AG20443 (cell line): ENCODE results near the gene EPHA7.

Experiments
- DNase-seq: peaks from one replicate; pipeline ENCODE4 v3.0.0; 2012; ENCODE audit warnings: low spot score, mixed read lengths

The EPHA7 gene

DNA sequence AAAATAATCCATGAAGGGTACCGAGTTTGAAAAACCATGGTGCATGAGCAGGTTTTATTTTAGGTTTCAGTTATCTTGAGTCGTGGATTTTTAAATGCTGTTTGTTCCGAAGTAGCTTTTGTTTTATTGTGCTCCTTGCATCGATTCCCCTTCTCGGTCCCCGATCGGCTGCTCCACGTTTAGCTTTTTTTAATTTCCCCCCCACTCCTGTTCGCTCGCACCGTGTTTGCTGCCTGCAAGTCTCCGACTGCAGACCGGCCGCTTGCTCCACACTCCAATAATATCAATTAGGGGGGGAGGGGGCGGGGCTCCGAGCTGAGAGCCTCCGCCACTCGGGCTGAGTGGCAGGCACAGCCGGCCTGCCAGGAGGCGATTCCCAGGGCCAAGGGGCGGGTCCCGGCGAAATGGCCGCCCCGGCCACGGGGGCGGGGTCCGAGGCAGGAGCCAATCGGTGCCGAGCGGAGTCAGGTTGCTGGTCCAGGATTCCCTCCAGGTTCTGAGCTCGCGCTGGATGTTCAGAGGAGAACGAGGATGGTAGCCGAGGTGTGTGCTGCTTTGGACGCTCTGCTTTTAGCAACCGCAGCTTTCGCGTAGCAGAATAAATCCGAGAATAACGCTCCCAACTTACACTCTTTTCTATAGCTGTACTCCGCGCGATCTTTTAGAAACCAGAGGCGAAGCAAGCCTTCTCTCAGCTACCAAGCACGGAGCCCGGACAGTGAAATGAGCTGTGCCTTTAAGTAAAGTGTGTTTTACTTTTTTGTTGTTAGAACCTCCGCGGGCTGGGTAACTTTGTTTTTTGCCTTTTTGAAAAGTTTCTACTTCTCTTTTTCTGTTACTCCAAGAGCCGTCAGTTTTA is at the start of gene EPHA7:
Gene EPHA7, minus strand, starts transcription at position 256 of the 859 bp plus-strand sequence. Its CDS starts 218 bp downstream, at position 38.
- DNase-seq = peak; percentile 94

- no peak for DNase-seq
Observed at GRCh38 chr6:93468291-93468690, 48.9 kb upstream of the EPHA7 start.

- no peak for DNase-seq
Observed at GRCh38 chr6:93454533-93454932, 35.2 kb upstream of the EPHA7 start.

DNA sequence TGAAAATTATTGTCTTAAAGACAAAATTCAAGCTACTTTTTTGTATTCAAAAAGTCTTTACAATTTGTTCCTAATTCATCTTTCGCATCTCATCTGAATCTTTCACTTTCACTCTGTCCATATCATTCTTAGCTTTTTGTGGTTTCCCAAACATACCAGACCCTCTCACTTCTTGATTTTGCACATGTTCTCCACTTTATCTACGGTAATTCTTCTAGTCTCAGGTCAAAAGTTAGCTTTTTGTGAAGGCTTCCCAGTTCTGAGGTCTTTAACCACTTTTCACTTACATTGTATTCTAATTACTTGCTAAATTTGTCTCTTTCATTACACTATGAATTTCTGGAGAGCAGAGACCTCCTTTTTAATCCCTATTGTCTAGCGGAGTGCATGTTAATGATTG is 34.6 kb upstream of the EPHA7 start:
- DNase-seq = no peak

DNA sequence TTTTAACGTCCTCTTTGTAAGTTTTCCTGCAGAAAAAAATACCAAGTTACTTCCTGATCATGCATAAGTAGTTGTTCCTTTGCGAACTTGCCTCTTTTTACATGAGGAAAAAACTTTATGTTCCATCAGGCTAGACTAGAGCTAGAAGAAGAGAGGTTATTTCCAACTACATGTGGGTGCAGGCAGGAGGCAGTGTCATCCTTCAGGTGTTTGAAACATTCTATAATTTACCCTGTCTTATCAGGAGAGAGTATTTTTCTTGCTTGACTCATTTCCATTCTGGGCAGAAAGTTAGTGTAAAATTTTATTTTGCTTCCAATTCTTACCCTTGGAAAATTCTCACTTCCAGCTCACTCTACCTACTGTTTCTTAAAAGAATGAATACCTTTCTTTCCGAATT is 28.5 kb upstream of the EPHA7 start:
- no peak for DNase-seq

- DNase-seq = no peak
Observed at GRCh38 chr6:93437491-93437890, 18.1 kb upstream of the EPHA7 start.

DNA sequence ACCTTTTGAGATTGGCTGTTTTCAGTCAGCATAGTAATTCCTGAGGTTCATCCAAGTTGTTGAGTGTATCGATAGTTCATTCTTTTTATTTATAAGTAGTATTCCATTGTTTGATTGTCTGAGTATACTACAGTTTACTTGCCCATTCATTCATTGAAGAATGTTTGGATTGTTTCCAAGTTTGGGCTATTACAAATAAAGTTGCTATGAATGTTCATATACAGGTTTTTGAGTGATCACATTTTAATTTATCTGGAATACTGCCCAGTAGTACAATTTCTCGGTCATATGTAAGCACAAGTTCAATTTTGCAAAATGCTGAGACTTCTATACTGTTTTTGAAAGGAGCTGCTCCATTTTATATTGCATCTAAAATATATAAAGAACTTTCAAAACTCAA is 14.2 kb upstream of the EPHA7 start:
- DNase-seq = no peak

DNA sequence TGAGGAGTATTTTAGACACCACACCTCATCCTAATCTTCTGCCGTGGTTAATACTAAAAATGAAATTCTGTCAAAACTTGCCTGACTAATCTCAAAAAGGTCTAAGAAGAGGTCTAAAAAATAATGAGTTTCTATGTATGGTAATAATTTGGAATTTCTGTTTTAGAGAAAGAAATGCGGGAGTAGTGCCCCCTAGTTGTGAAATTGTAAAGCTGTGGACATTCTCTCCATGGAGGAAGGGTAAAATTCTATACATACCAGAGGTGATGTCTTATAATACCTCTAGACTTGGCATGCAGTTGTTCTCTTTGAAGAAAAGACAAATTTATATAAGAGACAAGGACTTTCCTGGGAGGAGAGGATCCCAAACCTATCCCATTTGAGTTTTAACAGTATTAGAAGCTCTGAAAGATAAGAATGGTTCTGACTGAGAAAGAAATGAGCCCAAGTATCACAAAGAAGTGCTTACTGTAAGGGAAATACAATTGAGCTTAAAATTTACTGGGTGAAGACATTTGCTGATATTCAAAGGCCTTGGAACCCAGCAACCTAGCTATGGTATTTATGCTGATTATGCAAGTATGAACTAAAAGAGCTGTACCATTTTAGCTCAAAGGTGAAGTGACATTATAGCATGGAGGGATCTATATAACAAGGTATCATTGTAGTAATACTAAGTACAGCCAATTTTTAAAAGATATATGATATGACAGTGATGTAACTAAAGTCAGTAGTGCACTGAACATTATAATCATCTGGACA is 5.1 kb upstream of the EPHA7 start:
- no peak for DNase-seq

GRCh38 chr6:93423542-93423941 is 4.2 kb upstream of the EPHA7 start:
- no peak for DNase-seq

- no peak for DNase-seq
Observed at GRCh38 chr6:93420163-93420795, 920 bp upstream of the EPHA7 start.

- peak; percentile 25 for DNase-seq
Observed at GRCh38 chr6:93418408-93419303, 703 bp downstream of the EPHA7 start.

DNA sequence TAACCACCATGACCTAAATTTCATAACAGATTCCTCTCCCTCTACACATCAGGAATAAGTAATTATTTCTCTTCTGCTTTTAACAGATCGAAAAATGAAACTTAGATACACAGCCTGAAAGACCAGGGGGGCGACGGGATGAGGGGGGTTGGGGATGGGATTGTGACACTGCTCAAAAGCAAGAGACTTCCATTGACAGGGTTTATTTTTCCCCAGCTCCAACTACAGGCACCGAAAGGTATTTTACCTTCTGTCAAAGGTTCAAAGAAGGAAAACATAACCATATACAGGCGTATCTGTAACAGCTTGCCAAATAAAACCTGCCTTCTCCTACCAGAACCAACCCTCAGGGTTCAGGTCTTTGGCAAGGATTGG is 1.3 kb downstream of the EPHA7 start:
- no peak for DNase-seq

DNA sequence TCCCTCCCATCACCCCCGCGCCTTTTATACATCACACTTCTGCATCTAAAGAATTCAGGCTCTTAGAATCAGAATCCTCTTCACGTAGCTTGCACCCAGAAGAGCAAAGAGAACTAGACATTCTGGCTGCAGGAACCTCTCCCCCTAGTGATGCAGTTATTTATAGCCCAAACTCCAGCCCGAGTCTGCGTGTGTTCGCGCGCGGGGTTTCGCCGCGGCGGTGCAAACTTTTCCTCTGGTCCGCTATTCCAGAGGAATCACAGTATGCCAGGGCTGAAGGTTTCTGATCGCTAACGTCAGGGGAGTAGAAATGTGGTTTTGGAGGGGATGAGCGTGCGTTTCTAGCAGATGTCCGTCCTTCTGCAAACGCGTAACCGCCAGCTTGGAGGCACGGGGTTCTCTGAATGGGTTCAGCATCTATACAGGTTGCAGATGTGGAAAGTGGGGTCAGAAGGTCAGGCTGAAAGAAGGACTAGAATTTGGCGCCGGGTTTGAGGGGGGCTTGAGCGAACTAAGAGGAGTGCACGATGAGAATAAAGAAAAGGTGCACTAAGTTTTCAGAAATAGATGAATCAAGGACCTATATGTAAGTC is 1.8 kb downstream of the EPHA7 start:
- peak; percentile 24 for DNase-seq

DNA sequence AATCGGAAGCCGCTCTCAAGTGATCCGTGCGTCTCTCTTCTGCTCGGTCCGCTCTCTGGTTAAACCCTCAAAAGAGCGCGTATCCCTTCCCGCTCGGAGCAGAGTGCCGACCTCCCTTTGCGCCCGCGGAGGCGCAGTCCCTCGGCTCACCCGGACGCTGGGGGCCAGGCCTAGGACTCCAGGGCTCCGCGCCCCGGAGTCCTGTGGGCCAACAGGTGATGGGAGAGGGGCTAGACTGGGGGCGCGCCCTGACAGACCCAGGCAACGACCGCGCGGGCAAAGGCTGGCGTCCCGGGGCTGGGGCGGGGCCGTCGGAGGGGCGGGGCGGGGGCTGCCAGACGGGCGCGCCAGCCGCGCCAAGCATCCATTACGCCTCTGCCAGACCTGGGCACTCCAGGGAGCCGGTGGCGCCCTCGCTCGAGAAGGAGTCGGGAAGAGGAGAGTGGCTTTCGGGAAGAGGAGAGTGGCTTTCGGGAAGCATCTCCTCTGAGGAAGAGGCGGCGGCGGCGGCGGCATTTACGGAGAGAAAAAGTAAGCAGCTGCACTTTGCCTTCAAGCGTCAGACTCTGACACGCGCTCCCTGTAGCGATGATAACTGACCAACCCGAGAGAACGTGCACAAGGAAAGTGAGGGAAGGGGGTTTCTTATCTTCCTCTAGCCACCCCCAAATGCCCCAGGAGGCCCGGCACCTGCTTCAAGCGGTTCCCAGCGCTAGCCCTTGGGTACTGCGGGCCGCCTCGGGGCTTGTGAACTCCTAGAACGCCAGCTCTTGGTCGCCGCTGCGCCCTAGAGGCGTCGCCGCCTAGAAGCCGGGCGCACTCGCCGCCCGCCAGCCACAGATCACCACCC is 2.6 kb downstream of the EPHA7 start:
- DNase-seq = peak; percentile 19

DNA sequence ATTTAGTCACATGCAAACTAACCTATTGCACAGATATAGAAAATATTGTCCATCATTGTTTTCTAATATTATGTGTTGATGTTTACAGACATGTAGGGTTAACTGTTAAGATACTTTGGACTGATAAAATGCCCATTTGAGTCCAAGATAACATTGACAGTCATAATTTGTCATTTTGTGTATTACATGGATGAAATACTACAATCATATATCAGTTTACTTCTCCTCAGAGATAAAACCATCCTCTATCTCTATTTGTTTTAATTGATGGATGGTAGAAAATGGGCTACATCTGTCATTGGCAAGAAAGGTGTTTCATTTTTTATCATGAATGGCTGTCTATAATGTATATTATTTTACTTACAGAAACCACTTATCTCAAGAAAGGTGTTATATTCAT is 6.2 kb downstream of the EPHA7 start:
- DNase-seq = no peak

DNA sequence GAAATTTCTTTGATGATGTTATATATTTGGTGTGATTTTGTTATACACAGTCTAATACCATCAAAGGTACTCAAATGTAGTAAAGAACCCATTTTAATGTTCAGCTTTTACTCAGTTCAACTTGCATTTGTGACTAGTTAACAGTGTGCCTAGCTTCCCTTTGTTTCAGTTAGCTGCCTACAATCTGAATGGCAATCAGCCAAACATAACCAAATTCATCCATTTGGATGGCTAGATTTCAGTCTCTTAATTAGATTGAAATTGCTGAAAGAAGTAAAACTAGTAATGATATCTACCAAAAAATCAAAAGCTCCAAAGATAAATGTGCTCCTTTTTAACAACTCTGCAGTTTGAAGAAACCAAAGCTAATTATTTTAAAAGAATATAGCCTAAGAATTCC is 6.9 kb downstream of the EPHA7 start:
- no peak for DNase-seq

DNA sequence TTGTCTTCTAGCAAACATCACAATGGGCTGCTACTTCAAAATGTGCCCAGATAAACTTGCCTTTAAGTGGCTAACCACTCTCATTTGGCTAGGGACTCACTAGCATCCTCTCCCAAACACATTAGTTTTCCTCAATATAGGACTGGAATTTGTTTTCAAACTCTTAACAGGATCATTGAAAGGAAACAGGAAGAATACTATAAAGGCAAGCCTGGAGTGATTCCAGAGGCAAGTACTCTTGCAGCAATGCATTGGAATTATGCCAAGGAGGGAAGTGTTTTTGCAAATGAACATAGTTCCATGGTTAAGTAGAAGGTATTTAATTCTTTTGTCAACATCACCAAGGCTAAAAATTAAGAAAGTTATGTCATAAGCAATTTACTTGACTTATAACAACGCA is 12.2 kb downstream of the EPHA7 start:
- DNase-seq = no peak

GRCh38 chr6:93403390-93403789 is 16.0 kb downstream of the EPHA7 start:
- DNase-seq = no peak

- DNase-seq = no peak
Observed at GRCh38 chr6:93398723-93399122, 20.6 kb downstream of the EPHA7 start.

DNA sequence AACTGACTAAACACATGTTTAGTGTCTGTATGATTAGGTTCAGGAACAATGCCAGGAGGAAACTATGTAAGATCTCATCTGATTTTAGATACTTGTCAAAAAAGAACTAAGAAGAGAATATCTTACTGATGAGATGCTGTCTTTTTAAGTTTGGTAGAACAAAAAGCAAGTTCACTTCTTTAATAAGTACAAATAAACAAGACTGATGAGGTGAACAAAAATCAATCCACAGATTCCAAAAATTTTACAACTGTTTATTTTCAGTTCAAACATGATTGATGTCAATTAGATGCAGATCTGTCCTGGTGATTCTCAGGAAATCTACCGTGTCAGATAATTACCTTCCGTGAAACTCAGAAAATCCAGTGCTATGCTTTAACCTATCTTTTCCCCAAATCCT is 24.9 kb downstream of the EPHA7 start:
- no peak for DNase-seq
